BE2C (cell line): Measurements from ENCODE around the gene GPR132. TPM values are rescaled to one million over a fixed set of nuclear protein-coding genes. Genes with fewer than 3 reads are reported as not detected.
"Not testable (repeated sequence)": the region's sequence is repeated elsewhere in the genome, so short reads cannot be mapped to it uniquely, and the experiment has no call there.

ENCODE experiments used
- DNase-seq: peaks from one replicate; pipeline ENCODE4 v3.0.0-alpha.2; 2020
- H3K27me3 ChIP-seq: fragments of 250-450 bp; sonication (Bioruptor Pico); 2 replicates; pipeline ENCODE4 v1.5.1; 2020; ENCODE audit warnings: mild to moderate bottlenecking
- H3K36me3 ChIP-seq: fragments of 250-450 bp; sonication (Bioruptor Pico); 2 replicates; pipeline ENCODE4 v1.5.1; 2020; ENCODE audit warnings: mild to moderate bottlenecking
- H3K4me1 ChIP-seq: fragments of 250-450 bp; sonication (Bioruptor Pico); 2 replicates; pipeline ENCODE4 v1.5.1; 2020
- H3K4me3 ChIP-seq: 2 replicates; pipeline ENCODE4 v1.5.1; 2011; ENCODE audit warnings: low read depth, low read length
- H3K9me3 ChIP-seq: fragments of 250-450 bp; sonication (Bioruptor Pico); 2 replicates; pipeline ENCODE4 v1.5.1; 2020
- polyA plus RNA-seq: library from polyadenylated mRNA; unstranded; fragments of >200 nt; gene quantifications from one replicate; pipeline ENCODE4 v1.2.1, GENCODE V29; 2012; ENCODE audit warnings: low read depth, missing spikeins; ENCODE audit not compliant: insufficient read length, insufficient read depth
- TF ChIP-seq, protein P1 (sequence below): IDR thresholded peaks from 2 replicates; pipeline ENCODE4 v1.5.1; 2012; ENCODE audit warnings: mild to moderate bottlenecking, low read depth, low read length

The GPR132 gene, protein sequence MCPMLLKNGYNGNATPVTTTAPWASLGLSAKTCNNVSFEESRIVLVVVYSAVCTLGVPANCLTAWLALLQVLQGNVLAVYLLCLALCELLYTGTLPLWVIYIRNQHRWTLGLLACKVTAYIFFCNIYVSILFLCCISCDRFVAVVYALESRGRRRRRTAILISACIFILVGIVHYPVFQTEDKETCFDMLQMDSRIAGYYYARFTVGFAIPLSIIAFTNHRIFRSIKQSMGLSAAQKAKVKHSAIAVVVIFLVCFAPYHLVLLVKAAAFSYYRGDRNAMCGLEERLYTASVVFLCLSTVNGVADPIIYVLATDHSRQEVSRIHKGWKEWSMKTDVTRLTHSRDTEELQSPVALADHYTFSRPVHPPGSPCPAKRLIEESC
- polyA plus RNA-seq: not detected

DNA sequence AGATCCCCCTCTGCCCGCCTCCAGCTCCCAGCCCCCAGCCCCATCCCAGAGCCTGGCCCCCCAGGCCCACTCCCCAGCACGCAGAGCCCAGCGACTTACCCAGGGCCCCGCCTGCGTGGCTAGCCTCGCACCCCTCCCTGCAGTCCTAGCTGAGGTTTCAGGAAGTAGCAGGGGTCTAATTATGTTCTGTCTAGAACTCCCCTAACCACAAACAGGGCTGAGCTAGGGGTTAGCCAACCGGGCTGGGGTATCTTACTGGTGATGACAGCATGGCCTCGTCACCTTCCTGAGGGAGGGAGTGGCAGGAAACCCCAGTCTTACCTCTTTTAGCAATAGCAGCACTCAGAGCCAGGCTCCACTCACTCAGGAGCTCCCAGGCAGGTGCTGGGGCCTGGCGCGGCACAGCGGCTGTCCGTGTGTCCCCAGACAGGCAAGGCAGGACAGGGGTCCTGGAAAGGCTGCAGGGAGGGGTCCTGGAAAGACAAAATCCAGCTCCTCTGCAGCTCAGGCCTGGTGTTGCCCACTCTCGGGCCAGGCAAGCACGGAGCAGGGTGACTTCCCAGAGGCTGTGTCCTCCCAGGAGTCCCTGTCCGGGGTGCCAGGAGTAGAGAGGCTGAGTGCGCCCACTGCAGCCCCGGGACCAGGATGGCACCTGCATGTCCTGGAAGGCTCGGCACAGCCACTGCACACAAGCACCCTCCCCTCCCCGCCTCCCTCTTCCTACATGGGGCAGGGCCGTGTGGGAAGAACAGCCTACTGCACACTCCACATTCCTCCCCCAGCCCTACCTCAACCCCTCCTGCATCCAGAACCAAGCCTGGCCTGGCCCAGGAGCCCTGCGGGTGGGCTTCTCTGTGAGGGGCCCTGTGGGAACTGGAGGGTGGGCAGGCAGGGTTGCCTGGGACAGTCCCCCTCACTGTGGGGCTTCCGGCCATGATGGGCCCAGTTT, at the start of gene GPR132:
GPR132 (minus strand) TSS at position 151 of the 949 bp plus-strand sequence. CDS start 10,010 bp downstream, outside the sequence.
- TF ChIP-seq, protein P1, sequence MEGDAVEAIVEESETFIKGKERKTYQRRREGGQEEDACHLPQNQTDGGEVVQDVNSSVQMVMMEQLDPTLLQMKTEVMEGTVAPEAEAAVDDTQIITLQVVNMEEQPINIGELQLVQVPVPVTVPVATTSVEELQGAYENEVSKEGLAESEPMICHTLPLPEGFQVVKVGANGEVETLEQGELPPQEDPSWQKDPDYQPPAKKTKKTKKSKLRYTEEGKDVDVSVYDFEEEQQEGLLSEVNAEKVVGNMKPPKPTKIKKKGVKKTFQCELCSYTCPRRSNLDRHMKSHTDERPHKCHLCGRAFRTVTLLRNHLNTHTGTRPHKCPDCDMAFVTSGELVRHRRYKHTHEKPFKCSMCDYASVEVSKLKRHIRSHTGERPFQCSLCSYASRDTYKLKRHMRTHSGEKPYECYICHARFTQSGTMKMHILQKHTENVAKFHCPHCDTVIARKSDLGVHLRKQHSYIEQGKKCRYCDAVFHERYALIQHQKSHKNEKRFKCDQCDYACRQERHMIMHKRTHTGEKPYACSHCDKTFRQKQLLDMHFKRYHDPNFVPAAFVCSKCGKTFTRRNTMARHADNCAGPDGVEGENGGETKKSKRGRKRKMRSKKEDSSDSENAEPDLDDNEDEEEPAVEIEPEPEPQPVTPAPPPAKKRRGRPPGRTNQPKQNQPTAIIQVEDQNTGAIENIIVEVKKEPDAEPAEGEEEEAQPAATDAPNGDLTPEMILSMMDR: no peak
- no peaks in the 10 kb centered on the region for H3K36me3 ChIP-seq
- no peaks in the 10 kb centered on the region for H3K27me3 ChIP-seq
- no peak for DNase-seq
- H3K9me3 ChIP-seq: no peaks in the 10 kb centered on the region
- H3K4me3 ChIP-seq: no peak within 1 kb of the TSS
- H3K4me1 ChIP-seq: peaks cover 7% of the 10 kb centered on the region

DNA sequence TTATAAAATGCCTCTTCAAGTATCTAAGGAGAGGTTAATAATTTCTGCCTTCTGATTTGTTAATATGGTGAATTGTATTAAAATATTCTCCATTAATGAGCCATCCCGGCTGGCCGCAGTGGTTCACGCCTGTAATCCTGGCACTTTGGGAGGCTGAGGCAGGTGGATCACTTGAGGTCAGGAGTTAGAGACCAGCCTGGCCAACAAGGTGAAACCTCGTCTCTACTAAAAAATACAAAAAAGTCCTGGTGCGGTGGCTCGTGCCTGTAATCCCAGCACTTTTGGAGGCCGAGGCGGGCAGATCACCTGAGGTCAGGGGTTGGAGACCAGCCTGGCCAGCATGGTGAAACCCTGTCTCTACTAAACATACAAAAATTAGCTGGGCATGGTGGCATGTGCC, 44.0 kb upstream of the GPR132 start:
- not testable (repeated sequence) for H3K36me3 ChIP-seq, H3K9me3 ChIP-seq, H3K4me3 ChIP-seq, DNase-seq, H3K4me1 ChIP-seq
- peaks cover 21% of the 10 kb centered on the region for H3K27me3 ChIP-seq

DNA sequence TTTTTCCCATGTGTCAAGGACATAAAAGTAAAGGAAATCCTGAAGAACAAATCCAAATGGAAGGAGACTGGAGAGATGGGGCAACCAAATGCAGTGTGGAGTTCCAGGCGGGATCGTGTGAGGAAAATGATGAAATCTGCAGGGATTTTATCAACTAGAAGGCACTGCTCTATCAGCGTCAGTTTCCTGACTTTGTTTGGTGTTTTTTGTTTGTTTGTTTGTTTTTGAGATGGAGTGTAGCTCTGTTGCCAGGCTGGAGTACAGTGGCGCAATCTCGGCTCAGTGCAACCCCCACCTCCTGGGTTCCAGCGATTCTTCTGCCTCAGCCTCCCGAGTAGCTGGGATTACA, 43.3 kb upstream of the GPR132 start:
- no peak overlapping the region for H3K4me3 ChIP-seq
- no peaks in the 10 kb centered on the region for H3K4me1 ChIP-seq
- TF ChIP-seq, protein P1: no peak
- H3K27me3 ChIP-seq: peaks cover 28% of the 10 kb centered on the region
- DNase-seq: no peak
- H3K36me3 ChIP-seq: no peaks in the 10 kb centered on the region
- no peaks in the 10 kb centered on the region for H3K9me3 ChIP-seq

DNA sequence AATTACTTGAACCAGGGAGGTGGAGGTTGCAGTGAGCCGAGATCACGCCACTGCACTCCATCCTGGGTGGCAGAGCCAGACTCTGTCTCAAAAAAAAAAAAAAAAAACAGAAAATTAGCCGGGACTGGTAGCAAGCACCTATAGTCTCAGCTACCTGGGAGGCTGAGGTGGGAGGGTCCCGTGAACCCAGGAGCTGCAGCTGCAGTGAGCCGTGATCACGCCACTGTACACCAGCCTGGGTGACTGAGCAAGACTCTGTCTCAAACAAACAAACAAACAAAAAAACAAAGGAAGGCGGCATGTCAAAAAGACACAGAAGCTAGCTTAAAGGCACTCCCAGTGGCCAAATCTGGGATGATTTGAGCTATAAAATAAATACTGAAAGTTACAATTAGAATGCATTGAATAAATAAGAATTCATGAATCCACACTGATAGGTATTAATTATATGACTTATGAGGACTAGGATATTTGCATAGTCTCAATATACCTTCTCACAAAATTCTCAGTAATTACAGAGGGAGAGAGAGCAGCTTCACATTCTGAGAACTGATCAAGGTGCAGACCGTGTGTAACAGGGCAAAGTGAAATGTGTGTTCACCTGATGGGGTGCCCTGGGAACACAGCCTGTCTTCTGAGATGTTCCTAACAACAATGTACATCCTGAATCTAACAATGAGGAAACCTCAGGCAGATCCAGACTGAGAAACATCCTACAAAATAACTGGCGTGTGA, 42.7 kb upstream of the GPR132 start:
- peaks cover 32% of the 10 kb centered on the region for H3K27me3 ChIP-seq
- TF ChIP-seq, protein P1: no peak
- H3K4me3 ChIP-seq: no peak overlapping the region
- no peak for DNase-seq
- H3K4me1 ChIP-seq: no peaks in the 10 kb centered on the region
- no peaks in the 10 kb centered on the region for H3K36me3 ChIP-seq
- H3K9me3 ChIP-seq: no peaks in the 10 kb centered on the region

DNA sequence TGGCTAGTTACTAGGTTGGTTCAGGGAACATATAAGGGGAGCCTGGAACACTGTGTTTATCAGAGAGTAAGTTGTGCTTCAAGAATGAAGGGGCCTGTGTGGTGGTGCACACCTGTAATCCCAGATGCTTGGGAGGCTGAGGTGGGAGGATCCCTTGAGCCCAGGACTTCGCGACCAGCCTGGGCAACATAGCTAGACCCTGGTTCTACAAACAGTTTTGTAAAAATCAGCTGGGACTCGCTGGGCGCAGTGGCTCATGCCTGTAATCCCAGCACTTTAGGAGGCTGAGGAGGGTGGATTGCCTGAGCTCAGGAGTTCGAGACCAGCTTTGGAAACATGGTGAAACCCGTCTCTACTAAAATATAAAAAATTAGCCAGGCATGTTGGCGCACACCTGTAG, 42.1 kb upstream of the GPR132 start:
- H3K27me3 ChIP-seq: peaks cover 35% of the 10 kb centered on the region
- no peaks in the 10 kb centered on the region for H3K36me3 ChIP-seq
- H3K4me1 ChIP-seq: no peaks in the 10 kb centered on the region
- H3K9me3 ChIP-seq: no peaks in the 10 kb centered on the region
- no peak for DNase-seq
- no peak overlapping the region for H3K4me3 ChIP-seq
- TF ChIP-seq, protein P1: no peak

DNA sequence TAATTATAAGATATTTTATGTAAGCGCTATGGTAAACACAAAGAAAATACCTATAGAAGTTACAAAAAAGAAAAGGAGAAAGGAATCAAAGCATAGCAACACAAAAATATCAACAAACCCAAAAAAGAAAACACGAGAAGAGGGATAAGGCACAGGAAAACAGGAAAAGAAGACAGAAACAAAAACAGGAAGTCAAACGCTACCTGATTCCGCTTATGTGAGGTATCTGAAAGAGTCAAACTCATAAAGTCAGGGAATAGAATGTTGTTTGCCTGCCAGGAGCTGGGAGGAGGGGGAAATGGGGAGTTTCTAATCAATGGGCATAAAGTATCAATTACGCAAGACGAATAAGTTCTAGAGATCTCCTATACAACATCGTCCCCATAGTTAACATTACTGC, 39.9 kb upstream of the GPR132 start:
- no peak overlapping the region for H3K4me3 ChIP-seq
- H3K4me1 ChIP-seq: no peaks in the 10 kb centered on the region
- H3K9me3 ChIP-seq: no peaks in the 10 kb centered on the region
- no peaks in the 10 kb centered on the region for H3K36me3 ChIP-seq
- DNase-seq: no peak
- peaks cover 37% of the 10 kb centered on the region for H3K27me3 ChIP-seq
- TF ChIP-seq, protein P1: no peak
